K562 (cell line): Measurements from ENCODE around the gene CDC20. TPM values are rescaled to one million over a fixed set of nuclear protein-coding genes. Genes with fewer than 3 reads are reported as not detected.

Source experiments
- E2F6 ChIP-seq, 2 experiments: IDR thresholded peaks; 2 replicates each; pipeline ENCODE4 v1.6.1; 2011; ENCODE audit warnings: borderline replicate concordance in 1 of 2, control low read depth in 1 of 2, low read depth in 1 of 2, low read length in 1 of 2, mild to moderate bottlenecking in 1 of 2, mixed read lengths in 1 of 2, moderate library complexity in 1 of 2; ENCODE audit not compliant: insufficient read depth in 1 of 2, insufficient read length in 1 of 2, poor library complexity in 1 of 2, severe bottlenecking in 1 of 2; ENCODE audit errors: extremely low read depth in 1 of 2
- ESRRB ChIP-seq: fragments of 250-450 bp; sonication (Bioruptor Pico); IDR thresholded peaks from 2 replicates; pipeline ENCODE4 v1.5.0; 2020; ENCODE audit warnings: mild to moderate bottlenecking, moderate library complexity, borderline replicate concordance
- FOS ChIP-seq: IDR thresholded peaks from 3 replicates; pipeline ENCODE4 v1.6.1; 2011; ENCODE audit not compliant: insufficient read length; ENCODE audit errors: extremely low read depth
- FOSL1 ChIP-seq: fragments of 200-800 bp; sonication (Bioruptor generic); conservative IDR thresholded peaks from 2 replicates; pipeline ENCODE4 v1.6.1; 2016; ENCODE audit warnings: missing genetic modification characterization, missing compliant biosample characterization
- HMGXB4 ChIP-seq: sonication (generic); formaldehyde crosslinking; IDR thresholded peaks from 2 replicates; pipeline ENCODE4 v1.8.1; 2023; ENCODE audit warnings: mild to moderate bottlenecking, missing genetic modification reagents
- MAFK ChIP-seq: IDR thresholded peaks from 2 replicates; pipeline ENCODE4 v1.6.1; 2011; ENCODE audit warnings: low read length, improper control_type of control experiment
- MTA3 ChIP-seq: fragments of 450-650 bp; formaldehyde crosslinking; IDR thresholded peaks from 2 replicates; pipeline ENCODE4 v1.6.1; 2017; ENCODE audit warnings: mild to moderate bottlenecking, borderline replicate concordance
- MYC ChIP-seq, 2 experiments: fragments of 250-450 bp in 1 of 2; sonication (Bioruptor Pico) in 1 of 2; IDR thresholded peaks; 2 replicates each; pipeline versions ENCODE4 v1.5.1 to v1.6.1; 2012 to 2021; ENCODE audit warnings: low read depth in 2 of 2, borderline replicate concordance in 1 of 2, improper control_type of control experiment in 1 of 2, low read length in 1 of 2, mild to moderate bottlenecking in 1 of 2, moderate library complexity in 1 of 2
- PHF21A ChIP-seq: fragments of 450-650 bp; IDR thresholded peaks from 2 replicates; pipeline ENCODE4 v1.6.1; 2017; ENCODE audit warnings: low read depth, borderline replicate concordance
- POLR2A ChIP-seq: fragments of 450-650 bp; conservative IDR thresholded peaks from 2 replicates; pipeline ENCODE4 v1.6.1; 2016
- POLR2B ChIP-seq: fragments of 450-650 bp; IDR thresholded peaks from 2 replicates; pipeline ENCODE4 v1.6.1; 2018; ENCODE audit warnings: low read depth; ENCODE audit not compliant: partially characterized antibody
- SPI1 ChIP-seq: IDR thresholded peaks from 2 replicates; pipeline ENCODE4 v1.6.1; 2011; ENCODE audit warnings: low read depth, low read length, control low read depth, borderline replicate concordance
- TARDBP ChIP-seq: fragments of 450-650 bp; IDR thresholded peaks from 2 replicates; pipeline ENCODE4 v1.6.1; 2016
- TBL1XR1 ChIP-seq, 2 experiments: IDR thresholded peaks; 2 replicates each; pipeline ENCODE4 v1.6.1; 2012; ENCODE audit warnings: improper control_type of control experiment in 2 of 2, low read length in 2 of 2, mild to moderate bottlenecking in 1 of 2
- TBP ChIP-seq: optimal IDR thresholded peaks from 2 replicates; pipeline ENCODE3; 2011; ENCODE audit warnings: low read depth, low read length, improper control_type of control experiment
- TFAP4 ChIP-seq: sonication (generic); formaldehyde crosslinking; IDR thresholded peaks from 2 replicates; pipeline ENCODE4 v1.8.0; 2022; ENCODE audit warnings: missing genetic modification reagents, mild to moderate bottlenecking, moderate library complexity, borderline replicate concordance
- ZNF24 ChIP-seq: fragments of 450-650 bp; IDR thresholded peaks from 2 replicates; pipeline ENCODE4 v1.6.1; 2016
- ZNF253 ChIP-seq: fragments of 250-450 bp; sonication (Bioruptor Pico); conservative IDR thresholded peaks from 2 replicates; pipeline ENCODE4 v1.6.1; 2021; ENCODE audit warnings: mild to moderate bottlenecking
- ZNF282 ChIP-seq: sonication (generic); formaldehyde crosslinking; IDR thresholded peaks from 2 replicates; pipeline ENCODE4 v1.8.1; 2023; ENCODE audit warnings: missing genetic modification reagents
- ZNF449 ChIP-seq: fragments of 250-450 bp; sonication (Bioruptor Pico); IDR thresholded peaks from 2 replicates; pipeline ENCODE4 v1.8.0; 2022; ENCODE audit warnings: moderate library complexity, mild to moderate bottlenecking, inconsistent platforms
- polyA plus RNA-seq, 8 experiments: library from polyadenylated mRNA; depleted of rRNA in 4 of 8; stranded (reverse) in 5 of 8; unstranded in 3 of 8; fragments of >200 nt; fragmentation: Nextera tagmentation in 2 of 8; fragmentation: Illumina TruSeq in 1 of 8; extraction: Ambion mirVana in 2 of 8; extraction: Trizol in 1 of 8; gene quantifications; 2 replicates each; pipeline versions ENCODE4 v1.2.1 to v1.2.3, GENCODE V29; 2011 to 2014; ENCODE audit warnings: inconsistent platforms in 1 of 8, missing spikeins in 1 of 8
- total RNA-seq, 7 experiments: library from RNA; depleted of rRNA in 6 of 7; stranded (reverse); fragments of >200 nt in 6 of 7; fragmentation: Illumina TruSeq in 2 of 7; extraction: Trizol in 2 of 7; gene quantifications; 2 replicates each; pipeline versions ENCODE4 v1.2.1 to v1.2.3, GENCODE V29; 2011 to 2021; ENCODE audit warnings: low replicate concordance in 1 of 7
- TF ChIP-seq, protein P1 (sequence below): fragments of 450-650 bp; formaldehyde crosslinking; IDR thresholded peaks from 2 replicates; pipeline ENCODE4 v1.4.0; 2020; ENCODE audit warnings: mild to moderate bottlenecking, mixed read lengths

The CDC20 gene
- total and polyA plus RNA-seq, 9 of the 15 experiments (the other 6 are each of a cell fraction or from before 2014, with no cell fraction given), result 45.2 to 224 (median 121) TPM

GRCh38 chr1:43329995-43330751 lies 28.6 kb upstream of the CDC20 start (continued):
- peak; percentile 55 for TF ChIP-seq POLR2B
- no peak for TF ChIP-seq HMGXB4 (CRISPR knock-in tag)
- peak; percentile 74; the same call in 1 of the 2 replicates for TF ChIP-seq TARDBP
- peak; percentile 75 for TF ChIP-seq POLR2A
- TF ChIP-seq FOSL1 (tag), result peak; percentile 95
- no peak for TF ChIP-seq ESRRB (CRISPR knock-in tag)
- peak; percentile 56 for TF ChIP-seq FOS
- TF ChIP-seq ZNF282, result no peak
- peak; percentile 61 for TF ChIP-seq SPI1
- TF ChIP-seq, protein P1, sequence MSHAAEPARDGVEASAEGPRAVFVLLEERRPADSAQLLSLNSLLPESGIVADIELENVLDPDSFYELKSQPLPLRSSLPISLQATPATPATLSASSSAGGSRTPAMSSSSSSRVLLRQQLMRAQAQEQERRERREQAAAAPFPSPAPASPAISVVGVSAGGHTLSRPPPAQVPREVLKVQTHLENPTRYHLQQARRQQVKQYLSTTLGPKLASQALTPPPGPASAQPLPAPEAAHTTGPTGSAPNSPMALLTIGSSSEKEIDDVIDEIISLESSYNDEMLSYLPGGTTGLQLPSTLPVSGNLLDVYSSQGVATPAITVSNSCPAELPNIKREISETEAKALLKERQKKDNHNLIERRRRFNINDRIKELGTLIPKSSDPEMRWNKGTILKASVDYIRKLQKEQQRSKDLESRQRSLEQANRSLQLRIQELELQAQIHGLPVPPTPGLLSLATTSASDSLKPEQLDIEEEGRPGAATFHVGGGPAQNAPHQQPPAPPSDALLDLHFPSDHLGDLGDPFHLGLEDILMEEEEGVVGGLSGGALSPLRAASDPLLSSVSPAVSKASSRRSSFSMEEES (CRISPR knock-in tag), result no peak
- TF ChIP-seq MYC (IDR thresholded peaks at IDR 0.05; ENCODE audit: low read depth, low read length), result peak; percentile 55
- no peak for TF ChIP-seq MYC (CRISPR knock-in tag; IDR thresholded peaks at IDR 0.05; ENCODE audit: borderline replicate concordance, low read depth)
- TF ChIP-seq ZNF253 (CRISPR knock-in tag), result no peak
- 0 out of 2 replicates have a peak, but pooled peaks have one; percentile 4 for TF ChIP-seq PHF21A
- TF ChIP-seq TBP, result peak; percentile 81
- peak; percentile 23; the same call in 1 of the 2 replicates for TF ChIP-seq ZNF449
- TF ChIP-seq ZNF24, result peak; percentile 97
- TF ChIP-seq MAFK, result peak; percentile 70; the same call in 1 of the 2 replicates
- peak; percentile 73; the same call in 1 of the 2 replicates for TF ChIP-seq TFAP4
- peak in 1 of 2 experiments; percentile 60 for TF ChIP-seq E2F6 (IDR thresholded peaks at IDR 0.05; ENCODE audit: borderline replicate concordance in 1 of 2, extremely low read depth in 1 of 2, insufficient read depth in 1 of 2, insufficient read length in 1 of 2, low read depth in 1 of 2, low read length in 1 of 2, poor library complexity in 1 of 2, severe bottlenecking in 1 of 2)
- peak in 1 of 2 experiments; percentile 36; a peak in 1 of 4 replicates for TF ChIP-seq TBL1XR1 (IDR thresholded peaks at IDR 0.05; ENCODE audit: low read length in 2 of 2)
- TF ChIP-seq MTA3, result peak; percentile 78
